ENCODE data around the gene CELA3A.

DNA sequence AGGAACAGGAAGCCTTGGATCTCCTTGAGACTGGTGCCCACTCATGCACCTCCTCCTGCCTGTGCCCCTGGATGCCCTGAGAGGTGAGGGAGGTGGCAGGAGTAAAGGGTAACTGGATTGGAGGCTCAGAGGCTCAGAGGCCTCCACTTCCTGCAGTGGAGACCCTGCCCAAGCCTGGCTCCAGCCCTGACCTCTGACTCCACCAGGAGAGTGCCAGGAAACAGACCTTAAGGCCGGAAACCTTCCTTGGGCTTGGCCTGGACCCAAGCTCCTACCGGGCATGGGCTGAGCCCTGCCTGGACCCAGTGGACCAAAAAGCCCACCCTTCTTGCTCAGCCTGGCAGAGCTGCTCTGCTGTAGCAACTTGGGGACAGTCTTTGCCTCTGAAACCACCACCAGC lies 39.7 kb upstream of the CELA3A start:
- TF ChIP-seq, protein P1, sequence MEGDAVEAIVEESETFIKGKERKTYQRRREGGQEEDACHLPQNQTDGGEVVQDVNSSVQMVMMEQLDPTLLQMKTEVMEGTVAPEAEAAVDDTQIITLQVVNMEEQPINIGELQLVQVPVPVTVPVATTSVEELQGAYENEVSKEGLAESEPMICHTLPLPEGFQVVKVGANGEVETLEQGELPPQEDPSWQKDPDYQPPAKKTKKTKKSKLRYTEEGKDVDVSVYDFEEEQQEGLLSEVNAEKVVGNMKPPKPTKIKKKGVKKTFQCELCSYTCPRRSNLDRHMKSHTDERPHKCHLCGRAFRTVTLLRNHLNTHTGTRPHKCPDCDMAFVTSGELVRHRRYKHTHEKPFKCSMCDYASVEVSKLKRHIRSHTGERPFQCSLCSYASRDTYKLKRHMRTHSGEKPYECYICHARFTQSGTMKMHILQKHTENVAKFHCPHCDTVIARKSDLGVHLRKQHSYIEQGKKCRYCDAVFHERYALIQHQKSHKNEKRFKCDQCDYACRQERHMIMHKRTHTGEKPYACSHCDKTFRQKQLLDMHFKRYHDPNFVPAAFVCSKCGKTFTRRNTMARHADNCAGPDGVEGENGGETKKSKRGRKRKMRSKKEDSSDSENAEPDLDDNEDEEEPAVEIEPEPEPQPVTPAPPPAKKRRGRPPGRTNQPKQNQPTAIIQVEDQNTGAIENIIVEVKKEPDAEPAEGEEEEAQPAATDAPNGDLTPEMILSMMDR (IDR thresholded peaks at IDR 0.05; ENCODE audit: low read depth, low read length, poor library complexity, severe bottlenecking): no peak
- TF ChIP-seq EZH2phosphoT487 (IDR thresholded peaks at IDR 0.05; ENCODE audit: borderline replicate concordance, low read length): no peak
